Transverse colon (tissue), 4 donors: ENCODE measurements around the gene CAMSAP1. TPM values are rescaled to one million over a fixed set of nuclear protein-coding genes. Genes with fewer than 3 reads are reported as not detected.
A peak's percentile ranks its signal among the peaks of the same experiment; 100 is the strongest.

Source experiments
- DNase-seq: peaks from one replicate; pipeline ENCODE4 v3.0.0-alpha.2; 2019
- H3K27ac ChIP-seq, 4 donors: fragments of 200-600 bp; sonication (generic); 2 replicates each; pipeline ENCODE4 v1.5.1; 2016 to 2018; ENCODE audit warnings: inconsistent platforms in 4 of 4
- H3K27me3 ChIP-seq: fragments of 200-600 bp; sonication (generic); 2 replicates; pipeline ENCODE4 v1.5.1; 2017; ENCODE audit warnings: inconsistent platforms
- H3K36me3 ChIP-seq, 4 donors: fragments of 200-600 bp; sonication (generic); 2 replicates each; pipeline ENCODE4 v1.5.1; 2017 to 2019; ENCODE audit warnings: inconsistent platforms in 4 of 4
- H3K4me1 ChIP-seq, 4 donors: fragments of 200-600 bp; sonication (generic); 2 replicates each; pipeline ENCODE4 v1.5.1; 2017 to 2020; ENCODE audit warnings: inconsistent platforms in 4 of 4
- H3K4me3 ChIP-seq, 4 donors: fragments of 200-600 bp; sonication (generic); 1 replicate in 1 of 4; 2 replicates in 3 of 4; pipeline versions ENCODE4 v1.5.1 to v1.6.1; 2017 to 2019; ENCODE audit warnings: inconsistent platforms in 4 of 4
- H3K9me3 ChIP-seq, 2 donors: fragments of 200-600 bp; sonication (generic); 2 replicates each; pipeline ENCODE4 v1.5.1; 2017 to 2019; ENCODE audit warnings: inconsistent platforms in 2 of 2
- CTCF ChIP-seq, 5 experiments: fragments of 200-600 bp in 3 of 5; fragments of 450-650 bp in 2 of 5; sonication (generic) in 3 of 5; IDR thresholded peaks; 1 replicate in 2 of 5; 2 replicates in 3 of 5; pipeline ENCODE4 v1.5.1; 2016 to 2017; ENCODE audit warnings: antibody characterized with exemption in 5 of 5, inconsistent platforms in 3 of 5, mild to moderate bottlenecking in 2 of 5, moderate library complexity in 1 of 5
- EP300 ChIP-seq: sonication (generic); formaldehyde crosslinking; IDR thresholded peaks from one replicate; pipeline ENCODE4 v1.6.1; 2017; ENCODE audit warnings: antibody characterized with exemption, low read depth
- POLR2A ChIP-seq: fragments of 450-650 bp; IDR thresholded peaks from one replicate; pipeline ENCODE4 v1.6.1; 2016; ENCODE audit warnings: antibody characterized with exemption, mild to moderate bottlenecking, moderate library complexity
- POLR2AphosphoS5 ChIP-seq, 3 donors: sonication (generic); formaldehyde crosslinking; IDR thresholded peaks; one replicate each; pipeline ENCODE4 v1.6.1; 2016; ENCODE audit warnings: antibody characterized with exemption in 3 of 3
- WGBS, 2 donors: methylation state at CpG; one replicate each; pipeline ENCODE4 v1.1.5; 2018; ENCODE audit warnings: low coverage in 1 of 2; 5-methylcytosine and 5-hydroxymethylcytosine counted together
- in situ Hi-C, 4 donors: fragments of 200-750 bp; cut with MboI; loops; one replicate each; pipeline versions ENCODE4 v1.15.0 to v1.15.1; 2017; ENCODE audit warnings: low sequenced_read_pairs in 3 of 4, low pct_ligation_motif_present in 1 of 4, low pct_unique_long_range_greater_than_20kb in 1 of 4
- intact Hi-C: fragments of 100-400 bp; cut with DNase I; formaldehyde crosslinking; loops from one replicate; pipeline ENCODE4 v1.15.1; 2023; ENCODE audit warnings: low total_unique reads
- total RNA-seq, 4 donors: library from RNA; depleted of rRNA; stranded (reverse); fragments of >200 nt; gene quantifications; one replicate each; pipeline ENCODE4 v1.1.0, GENCODE V29; 2016

The CAMSAP1 gene
- total RNA-seq, 4 donors from 2014 or later: 17.3 to 88.0 (median 23.8) TPM

DNA sequence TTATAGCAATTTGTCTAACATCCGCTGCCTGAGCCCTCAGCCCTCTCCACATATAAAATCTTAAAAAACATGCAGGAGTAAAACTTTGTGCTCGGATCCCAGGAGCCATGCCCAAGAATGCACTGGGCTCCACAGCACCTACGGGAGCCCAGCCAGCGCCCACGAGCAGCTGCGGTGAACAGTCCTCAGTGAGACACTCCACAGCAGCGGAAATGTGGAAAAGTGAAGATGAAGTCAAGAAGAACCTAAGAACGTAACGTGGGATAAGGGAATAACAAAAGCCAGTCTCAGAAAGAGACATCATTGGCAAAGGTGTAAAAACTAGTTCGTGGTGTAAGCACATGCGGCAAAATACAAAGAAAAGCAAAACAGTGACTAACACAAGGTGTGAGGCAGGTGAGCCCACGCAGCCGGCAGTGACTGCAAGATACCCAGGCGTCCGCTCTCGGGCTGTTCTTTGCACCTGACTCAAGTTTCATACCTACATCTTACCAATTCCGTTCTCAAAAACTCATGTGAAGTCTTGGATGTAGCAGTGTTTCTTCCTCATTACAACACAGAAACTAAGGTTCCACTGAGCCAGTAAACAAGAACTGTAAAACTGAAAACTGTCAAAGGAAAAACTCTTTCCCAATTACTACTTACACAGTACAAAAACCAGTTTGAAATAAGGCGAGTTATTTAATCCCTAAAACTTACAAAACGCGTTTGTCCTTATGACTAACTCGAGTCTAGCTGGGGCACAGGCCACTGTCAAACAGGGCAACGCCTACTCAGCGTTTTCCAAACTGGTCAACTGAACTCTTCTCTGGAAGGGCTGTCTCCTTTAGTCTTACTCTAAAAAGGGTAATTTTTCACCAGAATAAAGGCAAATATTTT is 1.7 kb downstream of the CAMSAP1 start:
- peak overlapping the region in 3 of 4 donors; percentile 35 to 80 (median 54) for H3K4me3 ChIP-seq
- peak overlapping the region; percentile 12 to 75 (median 63) for H3K27ac ChIP-seq
- H3K9me3 ChIP-seq: no peaks in the 10 kb centered on the region
- peak; percentile 16 for DNase-seq
- intact Hi-C loops: loop anchor here (2.0 kb wide), 1 partner anchor 51 kb away; no protein-coding TSS in a partner anchor
- no peaks in the 10 kb centered on the region for H3K27me3 ChIP-seq
- 43 to 64% methylated on average over 9 to 23 of the region's 23 CpGs for WGBS, 2 donors
- no peaks in the 10 kb centered on the region for H3K36me3 ChIP-seq
- in situ Hi-C loops: no loop called here
- H3K4me1 ChIP-seq: peaks cover 18 to 43% (median 26%) of the 10 kb centered on the region in 4 donors
- TF ChIP-seq CTCF (IDR thresholded peaks at IDR 0.05): no peak
- TF ChIP-seq POLR2AphosphoS5 (IDR thresholded peaks at IDR 0.05): no peak
- TF ChIP-seq EP300: no peak
- TF ChIP-seq POLR2A: no peak

DNA sequence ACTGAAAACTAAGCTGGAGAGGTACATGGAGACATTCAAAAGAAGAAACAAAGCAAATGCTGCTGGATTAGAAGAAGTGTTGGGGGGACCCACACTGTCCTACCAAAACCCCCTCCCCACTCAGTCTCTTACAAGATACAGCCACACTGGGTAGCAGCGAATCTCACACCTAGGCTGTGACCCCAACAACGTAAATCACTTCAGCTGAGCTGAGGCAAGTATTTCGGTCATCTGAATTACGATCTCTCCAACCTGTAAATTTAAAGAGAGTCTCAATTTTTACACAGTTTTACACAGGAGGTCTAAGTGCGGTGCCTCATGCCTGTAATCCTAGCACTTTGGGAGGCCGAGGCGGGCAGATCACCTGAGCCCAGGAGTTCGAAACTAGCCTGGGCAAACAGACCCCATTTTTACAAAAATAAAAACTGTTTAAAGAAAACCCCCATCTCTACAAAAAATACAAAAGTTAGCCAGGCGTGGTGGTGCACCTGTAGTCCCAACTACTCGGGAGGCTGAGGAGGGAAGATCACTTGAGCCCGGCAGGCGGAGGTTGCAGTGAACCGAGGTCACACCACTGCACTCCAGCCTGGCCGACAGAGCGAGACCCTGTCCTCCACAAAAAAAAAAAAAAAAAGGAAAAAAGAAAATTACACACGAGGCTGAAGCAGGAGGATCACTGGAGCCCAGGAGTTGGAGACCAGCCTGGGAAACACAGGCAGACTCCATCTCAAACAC is 3.4 kb downstream of the CAMSAP1 start:
- intact Hi-C loops: no loop called here
- H3K4me3 ChIP-seq: no peak overlapping the region
- 95 to 96% methylated on average over 15 to 16 of the region's 16 CpGs for WGBS, 2 donors
- no peaks in the 10 kb centered on the region for H3K9me3 ChIP-seq
- no peaks in the 10 kb centered on the region for H3K27me3 ChIP-seq
- no peak overlapping the region for H3K27ac ChIP-seq
- TF ChIP-seq EP300 (no peak), CTCF (IDR thresholded peaks at IDR 0.05) (no peak), POLR2AphosphoS5 (IDR thresholded peaks at IDR 0.05) (no peak), POLR2A (no peak)
- no peaks in the 10 kb centered on the region for H3K36me3 ChIP-seq
- in situ Hi-C loops: no loop called here
- DNase-seq: no peak
- peaks cover 13 to 33% (median 22%) of the 10 kb centered on the region in 4 donors for H3K4me1 ChIP-seq

DNA sequence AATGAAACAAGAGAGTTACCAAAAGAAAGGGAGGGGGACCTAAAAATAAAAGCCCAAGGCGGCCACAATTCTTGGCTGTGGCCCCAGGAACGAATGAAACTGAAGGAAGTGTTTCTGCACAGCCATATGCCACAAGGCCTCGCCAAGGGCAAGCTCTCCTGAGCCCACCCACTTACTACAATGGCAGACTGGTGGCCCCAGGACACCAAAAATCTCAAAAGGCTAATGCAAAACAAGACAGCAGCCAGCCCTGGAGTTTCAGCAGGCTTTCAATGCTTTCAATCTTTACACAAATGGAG is 4.0 kb downstream of the CAMSAP1 start:
- intact Hi-C loops: no loop called here
- Histone ChIP-seq H3K4me3 (no peak overlapping the region), H3K36me3 (no peaks in the 10 kb centered on the region), H3K9me3 (no peaks in the 10 kb centered on the region), H3K4me1 (peaks cover 6 to 26% (median 16%) of the 10 kb centered on the region in 4 donors), H3K27ac (no peak overlapping the region), H3K27me3 (no peaks in the 10 kb centered on the region)
- WGBS, 2 donors: 66 to 67% methylated on average over 2 to 3 of the region's 3 CpGs
- in situ Hi-C loops: no loop called here
- TF ChIP-seq POLR2AphosphoS5 (IDR thresholded peaks at IDR 0.05) (no peak), CTCF (IDR thresholded peaks at IDR 0.05) (no peak), EP300 (no peak), POLR2A (no peak)
- DNase-seq: no peak

DNA sequence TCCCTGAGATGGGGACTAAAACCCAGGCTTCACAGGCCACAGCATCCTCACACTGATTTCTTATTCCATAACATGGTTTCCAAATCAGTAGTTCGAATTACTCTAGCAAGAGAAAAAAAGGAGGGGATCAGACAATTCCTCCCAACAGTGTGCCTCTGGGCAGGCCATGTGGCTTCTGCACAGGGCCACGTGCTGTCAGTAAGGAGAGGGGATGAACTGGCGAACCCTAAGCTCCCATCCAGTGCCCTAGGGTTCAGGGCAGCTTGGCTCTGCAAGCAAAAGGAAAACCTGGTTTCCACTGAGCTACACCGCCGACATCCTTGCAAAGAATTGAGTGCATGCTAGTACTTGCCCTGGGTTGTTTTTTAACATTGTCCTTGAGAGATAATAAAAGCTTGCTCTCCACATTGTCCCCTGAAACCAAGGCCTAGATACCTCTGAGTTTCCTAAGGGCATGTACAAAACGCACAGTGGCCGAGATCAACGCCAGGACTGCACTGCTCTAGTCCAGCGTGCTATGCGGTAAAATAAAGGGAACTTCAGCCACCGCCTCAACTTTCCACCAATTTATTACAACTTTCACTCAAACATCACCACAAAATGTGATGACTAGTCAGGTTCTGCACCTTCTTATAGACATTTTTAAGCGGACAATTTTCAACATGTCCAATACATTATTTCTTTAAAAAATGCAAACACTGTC is 4.5 kb downstream of the CAMSAP1 start:
- no peak overlapping the region for H3K4me3 ChIP-seq
- intact Hi-C loops (no loop called here), in situ Hi-C loops (no loop called here)
- H3K4me1 ChIP-seq: peaks cover 5 to 22% (median 12%) of the 10 kb centered on the region in 4 donors
- H3K36me3 ChIP-seq: no peaks in the 10 kb centered on the region
- no peak for DNase-seq
- no peak for TF ChIP-seq CTCF (IDR thresholded peaks at IDR 0.05)
- TF ChIP-seq POLR2AphosphoS5 (IDR thresholded peaks at IDR 0.05): no peak
- no peak for TF ChIP-seq EP300
- no peak for TF ChIP-seq POLR2A
- H3K27me3 ChIP-seq: no peaks in the 10 kb centered on the region
- H3K27ac ChIP-seq: no peak overlapping the region
- WGBS, 2 donors: 86 to 95% methylated on average over 8 to 12 of the region's 12 CpGs
- H3K9me3 ChIP-seq: no peaks in the 10 kb centered on the region
